Skin of body (tissue), 2 donors: Measurements from ENCODE around the gene CDH12. TPM values are rescaled to one million over a fixed set of nuclear protein-coding genes. Genes with fewer than 3 reads are reported as not detected.
"Not testable (repeated sequence)": the region's sequence is repeated elsewhere in the genome, so short reads cannot be mapped to it uniquely, and the experiment has no call there.

ENCODE experiments used
- DNase-seq: peaks from one replicate; lab custom pipeline; 2025; lab: John Stamatoyannopoulos, UW
- total RNA-seq: library from RNA; depleted of rRNA; stranded (reverse); fragments of >200 nt; gene quantifications from one replicate; pipeline ENCODE4 v1.2.3, GENCODE V29; 2014

CDH12 gene
- total RNA-seq, 1 donor from 2014 or later: 4.8 TPM

GRCh38 chr5:22314548-22314947, 538.6 kb downstream of the CDH12 start:
- DNase-seq: no peak

- DNase-seq: no peak
Measured at GRCh38 chr5:22306011-22306410, 547.1 kb downstream of the CDH12 start.

- no peak for DNase-seq
Measured at GRCh38 chr5:22295832-22296231, 557.3 kb downstream of the CDH12 start.

- DNase-seq: no peak
Measured at GRCh38 chr5:22293147-22293546, 560.0 kb downstream of the CDH12 start.

- DNase-seq: no peak
Measured at GRCh38 chr5:22278164-22278563, 575.0 kb downstream of the CDH12 start.

GRCh38 chr5:22277006-22277405, 576.1 kb downstream of the CDH12 start:
- no peak for DNase-seq

- DNase-seq: not testable (repeated sequence)
Measured at GRCh38 chr5:22265855-22266254, 587.3 kb downstream of the CDH12 start.

- no peak for DNase-seq
Measured at GRCh38 chr5:22258139-22258538, 595.0 kb downstream of the CDH12 start.

GRCh38 chr5:22250528-22250927, 602.6 kb downstream of the CDH12 start:
- DNase-seq: no peak

GRCh38 chr5:22249209-22249729, 603.9 kb downstream of the CDH12 start:
- DNase-seq: no peak

- DNase-seq: no peak
Measured at GRCh38 chr5:22245770-22246169, 607.4 kb downstream of the CDH12 start.

GRCh38 chr5:22242532-22242931, 610.6 kb downstream of the CDH12 start:
- no peak for DNase-seq

GRCh38 chr5:22238047-22238446, 615.1 kb downstream of the CDH12 start:
- DNase-seq: no peak

- DNase-seq: no peak
Measured at GRCh38 chr5:22226423-22226822, 626.7 kb downstream of the CDH12 start.

- no peak for DNase-seq
Measured at GRCh38 chr5:22223079-22223478, 630.1 kb downstream of the CDH12 start.

GRCh38 chr5:22213703-22214495, 639.2 kb downstream of the CDH12 start:
- DNase-seq: not testable (repeated sequence)

- DNase-seq: not testable (repeated sequence)
Measured at GRCh38 chr5:22212254-22212991, 640.7 kb downstream of the CDH12 start.

GRCh38 chr5:22208463-22208862, 644.7 kb downstream of the CDH12 start:
- not testable (repeated sequence) for DNase-seq

- DNase-seq: not testable (repeated sequence)
Measured at GRCh38 chr5:22188651-22189050, 664.5 kb downstream of the CDH12 start.

GRCh38 chr5:22187632-22188228, 665.4 kb downstream of the CDH12 start:
- not testable (repeated sequence) for DNase-seq

GRCh38 chr5:22169226-22169625, 683.9 kb downstream of the CDH12 start:
- DNase-seq: not testable (repeated sequence)

GRCh38 chr5:22168704-22169103, 684.4 kb downstream of the CDH12 start:
- not testable (repeated sequence) for DNase-seq
